Neural cell (in vitro differentiated cells): Measurements from ENCODE around the gene TREM1. TPM values are rescaled to one million over a fixed set of nuclear protein-coding genes. Genes with fewer than 3 reads are reported as not detected.

ENCODE experiments used
- H2AFZ ChIP-seq: fragments of 200-600, 300-800 bp; sonication (generic), shearing (Covaris generic); 2 replicates; pipeline ENCODE4 v1.6.0; 2014; ENCODE audit warnings: low read depth, mild to moderate bottlenecking, antibody characterized with exemption, low read length, moderate library complexity
- H3F3A ChIP-seq: fragments of 200-600 bp; shearing (Covaris generic); 2 replicates; pipeline ENCODE4 v1.6.1; 2016; ENCODE audit warnings: mild to moderate bottlenecking, moderate library complexity, mixed read lengths, antibody characterized with exemption, low read length; ENCODE audit not compliant: insufficient read depth, poor library complexity, severe bottlenecking
- H3K27ac ChIP-seq: fragments of 200-600, 300-800 bp; sonication (generic), shearing (Covaris generic); 2 replicates; pipeline ENCODE4 v1.5.1; 2014; ENCODE audit warnings: mild to moderate bottlenecking, low read length, moderate library complexity
- H3K27me3 ChIP-seq: fragments of 300-800, 200-600 bp; sonication (generic), shearing (Covaris generic); 2 replicates; pipeline ENCODE4 v1.6.0; 2014; ENCODE audit warnings: mild to moderate bottlenecking, low read depth, low read length, moderate library complexity; ENCODE audit not compliant: insufficient read depth
- H3K36me3 ChIP-seq: fragments of 300-800, 200-600 bp; sonication (generic), shearing (Covaris generic); 2 replicates; pipeline ENCODE4 v1.5.1; 2014; ENCODE audit warnings: mild to moderate bottlenecking, antibody characterized with exemption, low read length, moderate library complexity; ENCODE audit not compliant: insufficient read depth
- H3K4me2 ChIP-seq: fragments of 300-800, 200-600 bp; sonication (generic), shearing (Covaris generic); 2 replicates; pipeline ENCODE4 v1.6.0; 2014; ENCODE audit warnings: mild to moderate bottlenecking, low read length
- H3K4me3 ChIP-seq: fragments of 300-800, 200-600 bp; sonication (generic), shearing (Covaris generic); 2 replicates; pipeline ENCODE4 v1.5.1; 2014; ENCODE audit warnings: mild to moderate bottlenecking, low read length, moderate library complexity
- H3K79me2 ChIP-seq: fragments of 200-600 bp; shearing (Covaris generic); replicated peaks from 2 replicates; pipeline ENCODE4 v1.6.0; 2014; ENCODE audit warnings: mild to moderate bottlenecking, low read length, moderate library complexity; ENCODE audit not compliant: insufficient read depth
- H3K9ac ChIP-seq: fragments of 300-800, 200-600 bp; sonication (generic), shearing (Covaris generic); 2 replicates; pipeline ENCODE4 v1.6.1; 2016; ENCODE audit warnings: mild to moderate bottlenecking, low read length, mixed read lengths
- H3K9me2 ChIP-seq: fragments of 200-600 bp; shearing (Covaris generic); 2 replicates; pipeline ENCODE4 v1.6.1; 2016; ENCODE audit warnings: mild to moderate bottlenecking, low read length, mixed read lengths; ENCODE audit not compliant: insufficient read depth
- H3K9me3 ChIP-seq: fragments of 200-600, 300-800 bp; sonication (generic), shearing (Covaris generic); 2 replicates; pipeline ENCODE4 v1.6.1; 2016; ENCODE audit warnings: mild to moderate bottlenecking, mixed run types, low read length, moderate library complexity, mixed read lengths
- H4K20me1 ChIP-seq: fragments of 200-600 bp; shearing (Covaris generic); 2 replicates; pipeline ENCODE4 v1.6.1; 2016; ENCODE audit warnings: mild to moderate bottlenecking, mixed run types; ENCODE audit not compliant: insufficient read depth
- EP300 ChIP-seq: fragments of 450-650 bp; conservative IDR thresholded peaks from 2 replicates; pipeline ENCODE4 v1.6.1; 2014; ENCODE audit warnings: antibody characterized with exemption, mild to moderate bottlenecking, moderate library complexity; ENCODE audit not compliant: poor library complexity, severe bottlenecking
- EZH2 ChIP-seq: fragments of 200-600, 300-800 bp; shearing (Covaris generic), sonication (generic); IDR thresholded peaks from 2 replicates; pipeline ENCODE4 v1.6.1; 2014; ENCODE audit warnings: antibody characterized with exemption, low read length, borderline replicate concordance, mild to moderate bottlenecking; ENCODE audit not compliant: insufficient read depth, poor library complexity, severe bottlenecking
- MXI1 ChIP-seq: fragments of 450-650 bp; conservative IDR thresholded peaks from 2 replicates; pipeline ENCODE4 v1.6.1; 2014; ENCODE audit warnings: antibody characterized with exemption, mild to moderate bottlenecking; ENCODE audit not compliant: poor library complexity, severe bottlenecking
- POLR2AphosphoS5 ChIP-seq: IDR thresholded peaks from 2 replicates; pipeline ENCODE4 v1.6.1; 2012
- RAD21 ChIP-seq: fragments of 450-650 bp; conservative IDR thresholded peaks from 2 replicates; pipeline ENCODE4 v1.6.1; 2014; ENCODE audit warnings: antibody characterized with exemption, mild to moderate bottlenecking, moderate library complexity
- SMC3 ChIP-seq: fragments of 450-650 bp; conservative IDR thresholded peaks from 2 replicates; pipeline ENCODE4 v1.6.1; 2014; ENCODE audit warnings: antibody characterized with exemption, mild to moderate bottlenecking, moderate library complexity; ENCODE audit not compliant: poor library complexity
- TAF1 ChIP-seq: IDR thresholded peaks from 2 replicates; pipeline ENCODE4 v1.6.1; 2012; ENCODE audit warnings: low read depth
- polyA plus RNA-seq: library from polyadenylated mRNA; depleted of rRNA; stranded (reverse); fragments of >200 nt; gene quantifications from 2 replicates; pipeline ENCODE4 v1.2.3, GENCODE V29; 2014
- TF ChIP-seq, protein P1 (sequence below): IDR thresholded peaks from 2 replicates; pipeline ENCODE4 v1.6.1; 2012; ENCODE audit warnings: borderline replicate concordance
- TF ChIP-seq, protein P2 (sequence below): fragments of 450-650 bp; IDR thresholded peaks from 2 replicates; pipeline ENCODE4 v1.5.1; 2014; ENCODE audit warnings: antibody characterized with exemption, mild to moderate bottlenecking, moderate library complexity; ENCODE audit not compliant: poor library complexity, severe bottlenecking

Gene TREM1
- polyA plus RNA-seq, 1 donor from 2014 or later = not detected

DNA sequence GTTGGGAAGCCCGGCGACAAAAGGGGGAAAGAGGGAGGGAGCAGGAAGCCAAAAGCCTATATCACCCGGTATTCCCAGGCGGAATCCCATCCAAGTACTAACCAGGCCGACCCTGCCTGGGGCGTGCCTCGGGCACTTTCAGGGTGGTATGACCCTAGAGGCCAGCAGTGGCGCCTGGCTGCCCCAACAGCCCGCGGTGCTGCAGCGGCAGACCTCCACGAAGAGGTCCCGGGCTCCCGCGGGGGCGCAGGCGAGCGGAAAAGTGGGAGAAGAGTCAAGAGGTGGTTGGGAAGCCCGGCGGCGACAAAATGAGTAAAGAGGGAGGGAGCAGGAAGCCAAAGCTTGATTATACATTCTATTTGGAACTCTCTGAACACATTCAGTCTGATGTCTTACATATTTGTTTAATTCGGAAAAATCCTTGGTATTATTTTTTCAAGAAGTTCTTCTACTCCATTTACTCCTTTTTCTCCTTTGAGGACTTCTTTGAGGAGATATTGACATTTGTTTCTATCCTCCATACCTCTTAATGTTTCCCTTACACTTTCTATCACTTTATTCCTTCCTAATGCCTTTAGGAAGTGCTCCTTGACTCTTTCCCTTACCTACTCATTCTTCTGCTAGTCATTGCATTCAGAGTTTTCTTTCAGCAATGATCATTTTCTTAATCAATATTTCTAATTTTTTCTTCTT lies 46.9 kb downstream of the TREM1 start:
- H3K79me2 ChIP-seq = no peaks in the 10 kb centered on the region
- no peaks in the 10 kb centered on the region for H3K36me3 ChIP-seq
- no peak overlapping the region for H3K27ac ChIP-seq
- H3K4me2 ChIP-seq = no peak overlapping the region
- H2AFZ ChIP-seq = no peak overlapping the region
- H3F3A ChIP-seq = no peaks in the 10 kb centered on the region
- no peak overlapping the region for H3K4me3 ChIP-seq
- H4K20me1 ChIP-seq = no peaks in the 10 kb centered on the region
- peaks cover 22% of the 10 kb centered on the region for H3K27me3 ChIP-seq
- H3K9ac ChIP-seq = no peak overlapping the region
- H3K9me3 ChIP-seq = no peaks in the 10 kb centered on the region
- H3K9me2 ChIP-seq = no peaks in the 10 kb centered on the region
- TF ChIP-seq, protein P1, sequence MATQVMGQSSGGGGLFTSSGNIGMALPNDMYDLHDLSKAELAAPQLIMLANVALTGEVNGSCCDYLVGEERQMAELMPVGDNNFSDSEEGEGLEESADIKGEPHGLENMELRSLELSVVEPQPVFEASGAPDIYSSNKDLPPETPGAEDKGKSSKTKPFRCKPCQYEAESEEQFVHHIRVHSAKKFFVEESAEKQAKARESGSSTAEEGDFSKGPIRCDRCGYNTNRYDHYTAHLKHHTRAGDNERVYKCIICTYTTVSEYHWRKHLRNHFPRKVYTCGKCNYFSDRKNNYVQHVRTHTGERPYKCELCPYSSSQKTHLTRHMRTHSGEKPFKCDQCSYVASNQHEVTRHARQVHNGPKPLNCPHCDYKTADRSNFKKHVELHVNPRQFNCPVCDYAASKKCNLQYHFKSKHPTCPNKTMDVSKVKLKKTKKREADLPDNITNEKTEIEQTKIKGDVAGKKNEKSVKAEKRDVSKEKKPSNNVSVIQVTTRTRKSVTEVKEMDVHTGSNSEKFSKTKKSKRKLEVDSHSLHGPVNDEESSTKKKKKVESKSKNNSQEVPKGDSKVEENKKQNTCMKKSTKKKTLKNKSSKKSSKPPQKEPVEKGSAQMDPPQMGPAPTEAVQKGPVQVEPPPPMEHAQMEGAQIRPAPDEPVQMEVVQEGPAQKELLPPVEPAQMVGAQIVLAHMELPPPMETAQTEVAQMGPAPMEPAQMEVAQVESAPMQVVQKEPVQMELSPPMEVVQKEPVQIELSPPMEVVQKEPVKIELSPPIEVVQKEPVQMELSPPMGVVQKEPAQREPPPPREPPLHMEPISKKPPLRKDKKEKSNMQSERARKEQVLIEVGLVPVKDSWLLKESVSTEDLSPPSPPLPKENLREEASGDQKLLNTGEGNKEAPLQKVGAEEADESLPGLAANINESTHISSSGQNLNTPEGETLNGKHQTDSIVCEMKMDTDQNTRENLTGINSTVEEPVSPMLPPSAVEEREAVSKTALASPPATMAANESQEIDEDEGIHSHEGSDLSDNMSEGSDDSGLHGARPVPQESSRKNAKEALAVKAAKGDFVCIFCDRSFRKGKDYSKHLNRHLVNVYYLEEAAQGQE = no peak
- no peak for TF ChIP-seq POLR2AphosphoS5

DNA sequence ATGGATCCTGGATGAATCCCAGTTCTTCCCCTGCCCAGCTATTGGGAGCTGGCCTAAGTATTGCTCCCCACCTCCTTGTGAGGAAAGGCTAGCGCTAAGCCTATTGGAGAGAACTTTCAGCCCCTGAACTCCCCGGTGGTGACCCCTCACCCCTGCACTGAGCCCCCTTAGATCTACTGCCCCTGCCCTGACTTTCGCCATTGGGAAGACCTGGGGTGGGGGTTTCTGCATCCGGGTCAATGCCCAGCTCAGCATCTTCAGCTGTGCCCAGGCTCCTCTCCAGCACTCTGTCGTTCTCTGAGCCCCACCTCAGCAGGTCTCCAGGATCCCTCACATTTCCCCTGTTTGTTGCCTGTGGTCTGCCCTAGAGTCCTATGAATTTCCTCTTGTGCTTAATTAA lies 49.4 kb downstream of the TREM1 start:
- Histone ChIP-seq H3K9me2 (no peaks in the 10 kb centered on the region), H3K27ac (no peak overlapping the region), H3K36me3 (no peaks in the 10 kb centered on the region), H3K9me3 (no peaks in the 10 kb centered on the region), H3K27me3 (peaks cover 22% of the 10 kb centered on the region), H3K4me2 (no peak overlapping the region), H2AFZ (no peak overlapping the region), H3K4me3 (no peak overlapping the region), H3K9ac (no peak overlapping the region), H3K79me2 (no peaks in the 10 kb centered on the region), H3F3A (no peaks in the 10 kb centered on the region), H4K20me1 (no peaks in the 10 kb centered on the region)
- TF ChIP-seq, protein P2, sequence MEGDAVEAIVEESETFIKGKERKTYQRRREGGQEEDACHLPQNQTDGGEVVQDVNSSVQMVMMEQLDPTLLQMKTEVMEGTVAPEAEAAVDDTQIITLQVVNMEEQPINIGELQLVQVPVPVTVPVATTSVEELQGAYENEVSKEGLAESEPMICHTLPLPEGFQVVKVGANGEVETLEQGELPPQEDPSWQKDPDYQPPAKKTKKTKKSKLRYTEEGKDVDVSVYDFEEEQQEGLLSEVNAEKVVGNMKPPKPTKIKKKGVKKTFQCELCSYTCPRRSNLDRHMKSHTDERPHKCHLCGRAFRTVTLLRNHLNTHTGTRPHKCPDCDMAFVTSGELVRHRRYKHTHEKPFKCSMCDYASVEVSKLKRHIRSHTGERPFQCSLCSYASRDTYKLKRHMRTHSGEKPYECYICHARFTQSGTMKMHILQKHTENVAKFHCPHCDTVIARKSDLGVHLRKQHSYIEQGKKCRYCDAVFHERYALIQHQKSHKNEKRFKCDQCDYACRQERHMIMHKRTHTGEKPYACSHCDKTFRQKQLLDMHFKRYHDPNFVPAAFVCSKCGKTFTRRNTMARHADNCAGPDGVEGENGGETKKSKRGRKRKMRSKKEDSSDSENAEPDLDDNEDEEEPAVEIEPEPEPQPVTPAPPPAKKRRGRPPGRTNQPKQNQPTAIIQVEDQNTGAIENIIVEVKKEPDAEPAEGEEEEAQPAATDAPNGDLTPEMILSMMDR = no peak

DNA sequence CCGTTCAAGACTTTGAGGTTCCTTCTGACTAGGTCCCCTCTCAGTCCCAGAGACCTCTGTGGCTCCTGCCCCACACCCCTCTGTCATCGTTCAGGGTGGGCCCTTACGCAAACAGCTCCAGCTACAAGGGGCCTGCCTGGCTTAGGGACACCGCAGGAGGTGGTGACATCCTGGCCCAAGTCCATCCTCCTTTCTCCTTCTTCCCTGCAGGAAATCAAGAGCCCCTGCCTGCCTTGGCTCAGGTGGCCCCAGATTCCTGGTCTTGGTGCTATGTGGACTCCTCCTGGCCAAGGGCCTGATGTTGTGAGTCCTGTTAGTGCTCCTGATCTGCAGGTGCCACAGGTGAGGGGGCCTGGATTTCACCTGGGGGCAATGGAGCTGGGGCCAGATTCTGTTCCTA lies 50.2 kb downstream of the TREM1 start:
- no peaks in the 10 kb centered on the region for H3F3A ChIP-seq
- H3K27ac ChIP-seq = no peak overlapping the region
- no peaks in the 10 kb centered on the region for H3K9me2 ChIP-seq
- H3K27me3 ChIP-seq = peaks cover 22% of the 10 kb centered on the region
- H2AFZ ChIP-seq = no peak overlapping the region
- no peaks in the 10 kb centered on the region for H3K9me3 ChIP-seq
- no peaks in the 10 kb centered on the region for H4K20me1 ChIP-seq
- no peaks in the 10 kb centered on the region for H3K79me2 ChIP-seq
- TF ChIP-seq TAF1 (no peak), RAD21 (no peak), POLR2AphosphoS5 (no peak), EZH2 (no peak), MXI1 (no peak), SMC3 (no peak), EP300 (no peak)
- TF ChIP-seq, protein P1 = no peak
- TF ChIP-seq, protein P2 = no peak
- H3K36me3 ChIP-seq = no peaks in the 10 kb centered on the region
- H3K4me3 ChIP-seq = no peak overlapping the region
- H3K4me2 ChIP-seq = no peak overlapping the region
- no peak overlapping the region for H3K9ac ChIP-seq
